Testis (tissue), 2 donors: Measurements from ENCODE around the gene DYNLL1.

Experiments
- CTCF ChIP-seq, 3 experiments: fragments of 450-650 bp in 2 of 3; fragments of 200-600 bp in 1 of 3; sonication (generic) in 1 of 3; IDR thresholded peaks; one replicate each; pipeline ENCODE4 v1.5.1; 2016 to 2019; ENCODE audit warnings: antibody characterized with exemption in 3 of 3, mild to moderate bottlenecking in 2 of 3, moderate library complexity in 1 of 3
- POLR2A ChIP-seq: fragments of 450-650 bp; IDR thresholded peaks from one replicate; pipeline ENCODE4 v1.6.1; 2017; ENCODE audit warnings: antibody characterized with exemption, mild to moderate bottlenecking, moderate library complexity

GRCh38 chr12:120453060-120453750, 42.7 kb upstream of the DYNLL1 start:
- TF ChIP-seq POLR2A (no peak), CTCF (IDR thresholded peaks at IDR 0.05) (no peak)
